PC-9 (cell line): ENCODE results near the gene FAM111A.

Experiments used
- EZH2 ChIP-seq: fragments of 200-600 bp; sonication (generic); IDR thresholded peaks from 2 replicates; pipeline ENCODE4 v1.8.0; 2017; ENCODE audit warnings: antibody characterized with exemption, low read depth
- TF ChIP-seq, protein P1 (sequence below): fragments of 200-600 bp; sonication (generic); conservative IDR thresholded peaks from 2 replicates; pipeline ENCODE4 v1.6.1; 2017; ENCODE audit warnings: mixed run types, antibody characterized with exemption, mild to moderate bottlenecking, moderate library complexity

DNA sequence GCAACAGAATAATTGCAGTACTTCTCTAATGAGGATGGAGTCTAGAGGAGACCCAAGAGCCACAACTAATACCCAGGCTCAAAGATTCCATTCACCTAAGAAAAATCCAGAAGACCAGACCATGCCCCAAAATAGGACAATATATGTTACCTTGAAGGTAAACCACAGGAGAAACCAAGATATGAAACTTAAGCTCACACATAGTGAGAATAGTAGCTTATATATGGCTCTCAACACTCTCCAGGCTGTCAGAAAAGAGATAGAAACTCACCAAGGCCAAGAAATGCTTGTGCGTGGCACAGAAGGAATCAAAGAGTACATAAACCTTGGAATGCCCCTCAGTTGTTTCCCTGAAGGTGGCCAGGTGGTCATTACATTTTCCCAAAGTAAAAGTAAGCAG is 9.1 kb downstream of the FAM111A start:
- TF ChIP-seq, protein P1, sequence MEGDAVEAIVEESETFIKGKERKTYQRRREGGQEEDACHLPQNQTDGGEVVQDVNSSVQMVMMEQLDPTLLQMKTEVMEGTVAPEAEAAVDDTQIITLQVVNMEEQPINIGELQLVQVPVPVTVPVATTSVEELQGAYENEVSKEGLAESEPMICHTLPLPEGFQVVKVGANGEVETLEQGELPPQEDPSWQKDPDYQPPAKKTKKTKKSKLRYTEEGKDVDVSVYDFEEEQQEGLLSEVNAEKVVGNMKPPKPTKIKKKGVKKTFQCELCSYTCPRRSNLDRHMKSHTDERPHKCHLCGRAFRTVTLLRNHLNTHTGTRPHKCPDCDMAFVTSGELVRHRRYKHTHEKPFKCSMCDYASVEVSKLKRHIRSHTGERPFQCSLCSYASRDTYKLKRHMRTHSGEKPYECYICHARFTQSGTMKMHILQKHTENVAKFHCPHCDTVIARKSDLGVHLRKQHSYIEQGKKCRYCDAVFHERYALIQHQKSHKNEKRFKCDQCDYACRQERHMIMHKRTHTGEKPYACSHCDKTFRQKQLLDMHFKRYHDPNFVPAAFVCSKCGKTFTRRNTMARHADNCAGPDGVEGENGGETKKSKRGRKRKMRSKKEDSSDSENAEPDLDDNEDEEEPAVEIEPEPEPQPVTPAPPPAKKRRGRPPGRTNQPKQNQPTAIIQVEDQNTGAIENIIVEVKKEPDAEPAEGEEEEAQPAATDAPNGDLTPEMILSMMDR, result no peak
- no peak for TF ChIP-seq EZH2
